ENCODE measurements around the gene CHRNE. TPM values are rescaled to one million over a fixed set of nuclear protein-coding genes. Genes with fewer than 3 reads are reported as not detected.

CHRNE gene
- total RNA-seq, 1 experiment from 2014 or later: 0.31 TPM

GRCh38 chr17:4898927-4899326 lies 4.0 kb downstream of the CHRNE start:
- peaks cover 12% of the 10 kb centered on the region for H3K23me2 ChIP-seq (ENCODE audit: insufficient read length, low read depth, low read length, poor library complexity, severe bottlenecking)
- H3K79me1 ChIP-seq (ENCODE audit: insufficient read depth, low read depth, low read length, poor library complexity, severe bottlenecking): no peaks in the 10 kb centered on the region
- no peak for DNase-seq
- Mint-ChIP-seq H3K4me1 (peaks cover 10 to 33% of the 10 kb centered on the region in 2 experiments), H3K9me3 (no peaks in the 10 kb centered on the region), H3K4me3 (peak overlapping the region; percentile 68 to 75), H3K27ac (no peak overlapping the region), H3K36me3 (ENCODE audit: insufficient read depth in 1 of 3, low read depth in 3 of 3) (peaks cover 8 to 29% (median 27%) of the 10 kb centered on the region in 3 experiments; a peak in 6 of 7 replicates), H3K27me3 (ENCODE audit: low read depth) (no peaks in the 10 kb centered on the region)
- no peak overlapping the region for H2BK12ac ChIP-seq (ENCODE audit: insufficient read length, low read depth, low read length)
- no peaks in the 10 kb centered on the region for H3K79me2 ChIP-seq (ENCODE audit: insufficient read depth, low read length)
- H3K27ac ChIP-seq (ENCODE audit: insufficient read length, low read depth, low read length): no peak overlapping the region
- no peak overlapping the region for H4K91ac ChIP-seq (ENCODE audit: insufficient read length, low read depth, low read length)
- H2AK5ac ChIP-seq (ENCODE audit: insufficient read length, low read length): no peak overlapping the region
- no peaks in the 10 kb centered on the region for H4K20me1 ChIP-seq (ENCODE audit: control insufficient read depth, insufficient read depth, insufficient read length)
- H3K9me3 ChIP-seq (ENCODE audit: control insufficient read depth, low read depth, low read length): no peaks in the 10 kb centered on the region
- peaks cover 3% of the 10 kb centered on the region; the same call in 1 of the 2 replicates for H3K4me1 ChIP-seq (ENCODE audit: insufficient read depth, low read length)
- no peak overlapping the region for H3K4ac ChIP-seq (ENCODE audit: low read depth, low read length)
- H2BK15ac ChIP-seq (ENCODE audit: low read depth, low read length): no peak overlapping the region
- no peak overlapping the region for H2BK20ac ChIP-seq (ENCODE audit: low read depth, low read length, poor library complexity, severe bottlenecking)
- WGBS (ENCODE audit: extremely low coverage, insufficient read length, low lambda C conversion rate): no CpG with 5 or more reads among the region's 34 CpGs
- H3K14ac ChIP-seq (ENCODE audit: insufficient read depth, low read length): no peak overlapping the region
- H4K5ac ChIP-seq (ENCODE audit: insufficient read length, low read depth, low read length): no peak overlapping the region
- no peak overlapping the region for H3K56ac ChIP-seq (ENCODE audit: insufficient read length, low read depth, low read length)
- no peak overlapping the region for H3K18ac ChIP-seq (ENCODE audit: insufficient read length, low read depth, low read length)
- H3K27me3 ChIP-seq (ENCODE audit: insufficient read depth, low read length): no peaks in the 10 kb centered on the region
- H4K8ac ChIP-seq (replicated peaks; ENCODE audit: insufficient read length, low read depth, low read length): no peak overlapping the region
- no peak overlapping the region for H3K9ac ChIP-seq (ENCODE audit: extremely low read depth, insufficient read length, low read length)
- TF ChIP-seq CTCF (conservative IDR thresholded peaks at IDR 0.05): no peak
- H2AFZ ChIP-seq (ENCODE audit: low read length): no peak overlapping the region
- no peak overlapping the region for H3K4me2 ChIP-seq (ENCODE audit: insufficient read depth, insufficient read length, low read length)
- no peak overlapping the region for H3K23ac ChIP-seq (ENCODE audit: insufficient read length, low read depth, low read length)
- no peak overlapping the region for H3T11ph ChIP-seq (ENCODE audit: low read length)
- no peak overlapping the region for H2BK120ac ChIP-seq (ENCODE audit: low read depth, low read length, poor library complexity, severe bottlenecking)
- H2BK5ac ChIP-seq (ENCODE audit: insufficient read length, low read length): no peak overlapping the region

Data from H9 (cell line).